Diencephalon (tissue), 1 donor: ENCODE results near the gene KCNT1. TPM values are rescaled to one million over a fixed set of nuclear protein-coding genes. Genes with fewer than 3 reads are reported as not detected.

Experiments used
- total RNA-seq: library from RNA; depleted of rRNA; stranded (reverse); fragments of >200 nt; gene quantifications from one replicate; pipeline ENCODE4 v1.2.3, GENCODE V29; 2014

Gene KCNT1
- total RNA-seq = 12.2 TPM

DNA sequence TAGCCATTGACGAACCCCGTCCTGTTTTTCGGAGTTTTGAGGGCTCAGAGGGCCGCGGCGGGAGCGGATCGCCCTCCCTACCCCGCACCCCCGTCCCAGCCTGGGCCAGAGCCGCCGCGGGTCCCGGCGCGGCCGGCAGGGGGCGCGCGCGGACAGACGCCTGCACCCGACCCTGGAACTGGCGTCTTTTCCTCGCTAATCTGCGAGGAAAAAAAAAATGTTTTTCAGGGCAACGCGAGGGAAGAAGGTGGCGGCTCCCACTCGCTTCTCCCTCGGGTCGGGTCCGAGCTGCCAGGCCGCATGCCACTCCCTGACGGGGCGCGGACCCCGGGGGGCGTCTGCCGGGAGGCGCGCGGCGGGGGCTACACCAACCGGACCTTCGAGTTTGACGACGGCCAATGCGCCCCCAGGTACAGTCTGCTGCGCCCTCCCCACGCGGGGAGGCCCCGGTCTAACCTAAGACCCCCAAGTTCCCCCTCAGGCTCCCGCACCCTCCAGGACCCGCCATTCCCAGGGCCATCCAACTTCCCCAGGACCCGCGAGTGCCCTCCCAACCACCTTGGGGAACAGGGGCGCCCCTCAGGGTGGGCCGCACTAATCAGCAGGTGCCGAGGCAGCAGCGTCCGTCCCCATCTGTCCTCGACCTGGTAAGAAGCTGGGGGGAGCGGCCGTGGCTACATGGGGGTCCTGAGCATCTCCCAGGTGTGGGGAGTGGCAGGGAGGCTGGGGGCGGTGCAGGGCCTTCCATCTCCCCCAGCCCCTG, at the start of gene KCNT1:
TSS of gene KCNT1 (plus strand) at position 227 of the 763 bp plus-strand sequence. CDS start at position 301, 74 bp downstream.

DNA sequence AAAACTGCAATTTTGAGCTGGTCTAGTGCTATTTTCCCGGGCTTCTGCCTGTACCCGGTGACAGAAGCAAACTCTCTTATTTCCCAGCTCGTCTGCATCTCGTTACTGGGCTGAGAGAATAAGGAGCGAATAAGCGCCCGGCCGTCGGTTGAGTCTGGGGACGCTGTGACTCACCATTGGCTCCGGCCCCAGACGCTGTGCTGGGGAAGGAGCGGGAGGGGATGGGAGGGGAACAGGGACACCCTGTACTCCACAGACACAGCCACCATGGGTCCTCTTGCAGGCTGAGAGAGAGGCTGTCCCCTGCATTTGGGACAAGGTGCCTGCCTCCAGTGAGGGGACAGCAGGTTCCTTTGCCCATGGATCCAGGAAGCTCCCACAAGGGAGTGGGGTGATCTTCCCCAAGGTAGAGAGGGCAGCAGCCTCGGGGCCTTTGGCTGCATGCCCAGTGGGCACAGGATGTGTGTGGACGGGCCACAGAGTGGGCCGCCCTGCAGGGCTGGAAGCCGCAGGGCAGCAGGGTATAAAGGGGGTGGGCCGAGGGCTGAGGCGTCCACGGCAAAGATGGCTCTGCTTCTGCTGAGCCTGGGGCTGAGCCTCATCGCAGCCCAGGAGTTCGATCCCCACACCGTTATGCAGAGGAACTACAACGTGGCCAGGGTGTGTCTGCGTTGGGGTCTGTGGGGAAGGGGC, 39.1 kb upstream of the KCNT1 start, which contains the start of gene LCN9:
TSS of gene LCN9 (plus strand) at position 552 of the 693 bp plus-strand sequence. CDS start at position 565, 13 bp downstream.

DNA sequence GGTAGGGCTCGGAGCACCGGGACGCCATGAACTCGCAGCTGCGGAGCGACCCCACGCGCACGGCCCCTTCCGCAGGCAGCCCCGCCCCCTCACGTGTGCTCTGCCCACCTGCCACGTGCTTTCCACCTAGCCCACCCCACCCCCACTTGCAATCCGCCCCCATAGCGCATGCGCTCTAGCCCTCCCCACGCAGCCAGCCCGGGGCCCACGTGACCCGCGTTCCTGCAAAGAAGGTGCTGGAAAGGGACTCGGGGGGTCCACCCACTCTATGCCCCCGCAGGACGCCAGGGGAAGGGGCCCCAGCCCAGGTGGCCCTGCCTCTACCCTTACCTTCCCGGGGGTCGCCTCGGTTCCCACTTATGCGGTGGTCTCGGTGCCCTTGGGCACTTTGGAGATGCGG, 2.5 kb upstream of the KCNT1 start, which contains the start of gene SOHLH1:
TSS of gene SOHLH1 (minus strand) at position 42 of the 400 bp plus-strand sequence. CDS start at position 28, 14 bp downstream.

Other genes with a start within 250 kb of the KCNT1 start
- gene PPP1R26, start 222.4 kb upstream of the KCNT1 start, total RNA-seq = 33.0 TPM
- 13.6 TPM for gene MRPS2, start 201.5 kb upstream of the KCNT1 start, total RNA-seq
- gene LCN1, start 180.7 kb upstream of the KCNT1 start, total RNA-seq = not detected
- gene OBP2A, start 156.1 kb upstream of the KCNT1 start, total RNA-seq = not detected
- not detected for gene PAEP, start 140.4 kb upstream of the KCNT1 start, total RNA-seq
- gene GLT6D1, start 62.6 kb upstream of the KCNT1 start, total RNA-seq = not detected
- gene LCN9, start 38.9 kb upstream of the KCNT1 start, total RNA-seq = not detected
- not detected for gene SOHLH1, start 2.7 kb upstream of the KCNT1 start, total RNA-seq
- gene CAMSAP1, start 205.4 kb downstream of the KCNT1 start, total RNA-seq = 140 TPM